ENCODE data around the gene DHRS12.

GRCh38 chr13:51822106-51822815, 18.3 kb upstream of the DHRS12 start:
- no peak for TF ChIP-seq CTCF (IDR thresholded peaks at IDR 0.05)
- TF ChIP-seq POLR2A (IDR thresholded peaks at IDR 0.05), result no peak

All from lower leg skin (tissue), 3 donors.